PC-3 (cell line): ENCODE data around the gene COL16A1.

ENCODE experiments used
- EZH2 ChIP-seq: fragments of 300-600 bp; sonication (generic); IDR thresholded peaks from one replicate; pipeline ENCODE4 v1.6.1; 2017; ENCODE audit warnings: antibody characterized with exemption, mild to moderate bottlenecking, low read length; ENCODE audit not compliant: unreplicated experiment
- EZH2phosphoT487 ChIP-seq: fragments of 300-600 bp; sonication (generic); IDR thresholded peaks from 2 replicates; pipeline ENCODE4 v1.6.1; 2018; ENCODE audit warnings: mild to moderate bottlenecking, antibody characterized with exemption, low read length, borderline replicate concordance
- TF ChIP-seq, protein P1 (sequence below): fragments of 300-600 bp; sonication (generic); conservative IDR thresholded peaks from 2 replicates; pipeline ENCODE4 v1.5.1; 2017; ENCODE audit warnings: antibody characterized with exemption, low read depth, mild to moderate bottlenecking, low read length

DNA sequence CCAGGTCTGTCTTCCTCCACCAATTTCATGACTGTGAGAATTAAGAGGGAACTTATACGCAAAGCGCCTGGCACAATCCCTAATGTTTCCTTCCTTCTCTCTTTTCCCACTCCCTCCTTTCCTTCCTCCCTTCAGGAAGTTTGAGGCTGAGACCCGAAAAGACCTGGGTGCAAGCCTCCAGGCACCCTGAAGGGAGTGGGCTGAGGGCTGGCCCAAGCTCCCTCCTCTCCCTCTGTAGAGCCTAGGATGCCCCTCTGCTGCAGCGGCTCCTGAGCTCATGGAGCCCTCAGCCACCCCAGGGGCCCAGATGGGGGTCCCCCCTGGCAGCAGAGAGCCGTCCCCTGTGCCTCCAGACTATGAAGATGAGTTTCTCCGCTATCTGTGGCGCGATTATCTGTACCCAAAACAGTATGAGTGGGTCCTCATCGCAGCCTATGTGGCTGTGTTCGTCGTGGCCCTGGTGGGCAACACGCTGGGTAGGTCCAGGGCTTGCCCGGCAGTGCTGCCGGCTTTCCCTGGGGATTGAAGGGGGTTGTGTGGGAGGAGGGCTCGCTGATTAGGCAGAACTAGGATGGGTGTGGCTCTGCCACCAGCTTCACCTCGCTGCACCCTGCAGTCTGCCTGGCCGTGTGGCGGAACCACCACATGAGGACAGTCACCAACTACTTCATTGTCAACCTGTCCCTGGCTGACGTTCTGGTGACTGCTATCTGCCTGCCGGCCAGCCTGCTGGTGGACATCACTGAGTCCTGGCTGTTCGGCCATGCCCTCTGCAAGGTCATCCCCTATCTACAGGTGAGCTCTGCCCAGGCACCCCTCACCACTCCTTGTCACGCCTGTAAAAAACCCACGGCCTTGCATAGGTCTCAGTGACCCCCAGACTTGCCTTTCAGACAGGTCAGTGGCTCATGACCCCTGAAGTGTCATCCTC is 84.6 kb downstream of the COL16A1 start:
- TF ChIP-seq EZH2 = no peak
- TF ChIP-seq, protein P1, sequence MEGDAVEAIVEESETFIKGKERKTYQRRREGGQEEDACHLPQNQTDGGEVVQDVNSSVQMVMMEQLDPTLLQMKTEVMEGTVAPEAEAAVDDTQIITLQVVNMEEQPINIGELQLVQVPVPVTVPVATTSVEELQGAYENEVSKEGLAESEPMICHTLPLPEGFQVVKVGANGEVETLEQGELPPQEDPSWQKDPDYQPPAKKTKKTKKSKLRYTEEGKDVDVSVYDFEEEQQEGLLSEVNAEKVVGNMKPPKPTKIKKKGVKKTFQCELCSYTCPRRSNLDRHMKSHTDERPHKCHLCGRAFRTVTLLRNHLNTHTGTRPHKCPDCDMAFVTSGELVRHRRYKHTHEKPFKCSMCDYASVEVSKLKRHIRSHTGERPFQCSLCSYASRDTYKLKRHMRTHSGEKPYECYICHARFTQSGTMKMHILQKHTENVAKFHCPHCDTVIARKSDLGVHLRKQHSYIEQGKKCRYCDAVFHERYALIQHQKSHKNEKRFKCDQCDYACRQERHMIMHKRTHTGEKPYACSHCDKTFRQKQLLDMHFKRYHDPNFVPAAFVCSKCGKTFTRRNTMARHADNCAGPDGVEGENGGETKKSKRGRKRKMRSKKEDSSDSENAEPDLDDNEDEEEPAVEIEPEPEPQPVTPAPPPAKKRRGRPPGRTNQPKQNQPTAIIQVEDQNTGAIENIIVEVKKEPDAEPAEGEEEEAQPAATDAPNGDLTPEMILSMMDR = no peak
- no peak for TF ChIP-seq EZH2phosphoT487
